NCI-H187 treated with DMSO at 0.1 percent for 48 hours (cell line): ENCODE data around the gene GAS6.
"Not testable (repeated sequence)": the region's sequence is repeated elsewhere in the genome, so short reads cannot be mapped to it uniquely, and the experiment has no call there.

ENCODE experiments used
- DNase-seq: peaks from one replicate; lab custom pipeline; 2025; lab: John Stamatoyannopoulos, UW

The GAS6 gene

DNA sequence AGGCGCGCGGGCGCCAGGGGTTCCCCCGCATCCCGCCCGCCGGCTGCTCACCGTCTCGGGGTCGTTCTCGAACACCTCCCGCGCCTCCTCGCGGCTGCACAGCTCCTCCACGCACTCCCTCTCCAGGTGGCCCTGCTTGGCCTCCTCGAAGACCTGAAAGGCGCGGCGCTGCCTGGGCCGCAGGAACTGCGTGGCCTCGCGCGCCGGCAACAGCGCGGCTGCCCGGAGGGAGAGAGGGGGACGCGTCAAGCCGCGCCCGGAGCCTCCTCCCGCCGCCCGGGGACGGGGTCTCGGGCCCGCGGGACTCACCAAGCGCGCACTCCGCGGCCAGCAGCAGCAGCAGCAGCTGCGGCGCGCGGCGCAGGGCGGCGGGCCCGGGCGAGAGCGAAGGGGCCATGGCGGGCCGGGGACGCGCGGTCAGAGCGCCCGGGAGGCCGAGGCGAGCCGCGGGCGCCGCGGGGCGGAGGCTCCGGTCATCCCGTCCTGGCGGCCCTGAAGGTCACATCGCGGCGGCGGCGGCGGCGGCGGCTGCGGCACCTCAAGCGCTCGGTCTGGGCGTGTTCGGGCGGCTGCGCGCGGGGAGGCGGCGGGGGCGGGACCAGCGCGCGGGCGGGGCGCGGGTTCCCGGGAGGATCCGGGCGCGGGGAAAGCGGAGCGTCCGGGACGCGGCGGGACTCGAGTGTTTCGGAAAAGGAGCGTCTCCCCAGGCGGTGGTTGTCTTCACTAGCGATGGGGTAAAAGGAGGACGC lies at the start of gene GAS6:
GAS6 (minus strand) TSS at position 553 of the 749 bp plus-strand sequence; CDS start at position 397, 156 bp downstream.
- no peak for DNase-seq

DNA sequence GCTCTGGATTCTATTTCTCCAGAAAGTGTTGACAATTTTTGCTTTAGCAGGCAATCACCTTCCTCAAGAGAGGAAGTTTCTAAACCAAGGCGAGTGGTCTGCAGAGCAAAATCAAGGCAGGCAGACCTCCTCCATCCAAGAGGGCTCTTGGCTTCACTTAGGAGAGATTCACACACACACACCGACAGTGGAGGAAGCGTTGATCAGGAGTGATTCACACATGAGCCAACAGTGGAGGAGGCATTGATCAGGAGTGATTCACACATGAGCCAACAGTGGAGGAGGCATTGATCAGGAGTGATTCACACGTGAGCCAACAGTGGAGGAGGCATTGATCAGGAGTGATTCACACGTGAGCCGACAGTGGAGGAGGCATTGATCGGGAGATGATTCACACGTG lies 49.5 kb upstream of the GAS6 start:
- DNase-seq, result not testable (repeated sequence)

DNA sequence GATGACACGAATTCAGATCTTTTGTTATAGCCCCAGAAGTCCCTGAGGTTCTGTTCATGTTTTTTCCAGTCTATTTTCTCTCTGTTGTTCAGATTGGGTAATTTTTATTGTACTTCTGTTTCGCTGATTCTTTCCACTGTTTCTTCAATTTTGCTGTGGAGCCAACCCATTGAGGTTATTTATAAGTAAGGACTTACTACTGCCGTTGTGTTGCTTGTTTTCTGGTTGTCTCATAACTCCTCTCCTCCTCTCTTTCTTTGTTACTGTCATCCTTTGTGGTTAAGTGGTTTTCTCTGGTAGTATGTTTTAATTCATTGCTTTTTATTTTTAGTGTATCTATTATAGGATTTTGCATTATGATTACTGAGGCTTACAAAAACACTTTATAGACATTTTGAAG lies 48.7 kb upstream of the GAS6 start:
- no peak for DNase-seq

DNA sequence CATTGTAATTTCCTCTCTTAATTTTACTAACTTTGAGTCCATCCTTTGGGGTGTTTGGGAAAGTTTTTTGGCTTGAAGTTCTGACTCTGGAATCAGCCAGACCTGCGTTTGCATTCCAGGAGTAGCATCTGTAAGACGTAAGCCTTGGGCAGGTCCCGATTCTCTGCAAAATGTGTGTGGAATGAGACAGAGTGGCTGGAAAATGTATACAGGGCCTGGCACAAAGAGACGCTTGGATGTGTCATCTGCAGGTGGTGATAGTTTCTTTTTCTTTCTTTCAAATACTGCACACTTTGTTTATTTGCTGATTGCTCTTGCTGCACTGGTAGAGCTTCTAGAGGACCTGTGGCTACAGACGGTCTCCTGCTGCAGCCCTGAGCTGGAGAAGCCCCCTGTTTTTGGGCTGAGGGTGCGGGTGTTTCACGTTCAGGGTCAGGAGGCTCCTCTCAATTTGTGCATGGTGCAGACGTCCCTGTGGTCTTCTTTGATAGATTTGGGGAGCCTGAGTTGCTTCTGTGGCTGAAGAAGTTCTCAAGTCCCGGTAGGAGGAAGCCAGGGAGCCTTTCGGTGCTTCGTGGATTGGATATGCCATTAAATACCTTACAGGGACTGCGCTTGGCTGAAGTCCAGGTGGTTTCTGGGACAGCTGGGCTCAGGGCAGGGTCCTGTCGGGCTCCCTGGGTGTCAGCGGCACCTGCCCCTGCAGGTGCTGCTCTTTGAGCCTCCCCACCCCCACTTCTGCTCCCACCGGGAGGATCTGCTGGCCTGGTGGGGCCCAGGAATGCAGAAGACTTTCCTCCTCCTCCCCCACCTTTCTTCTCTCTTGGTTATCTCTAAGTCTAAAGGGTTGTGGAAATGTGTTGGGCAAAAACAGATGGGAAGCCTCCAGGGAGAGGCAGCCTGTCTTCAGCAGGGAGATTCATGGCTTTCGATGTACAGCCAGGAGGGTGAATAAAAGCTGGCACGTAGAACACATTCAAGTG lies 44.0 kb upstream of the GAS6 start:
- DNase-seq, result peak; percentile 73

DNA sequence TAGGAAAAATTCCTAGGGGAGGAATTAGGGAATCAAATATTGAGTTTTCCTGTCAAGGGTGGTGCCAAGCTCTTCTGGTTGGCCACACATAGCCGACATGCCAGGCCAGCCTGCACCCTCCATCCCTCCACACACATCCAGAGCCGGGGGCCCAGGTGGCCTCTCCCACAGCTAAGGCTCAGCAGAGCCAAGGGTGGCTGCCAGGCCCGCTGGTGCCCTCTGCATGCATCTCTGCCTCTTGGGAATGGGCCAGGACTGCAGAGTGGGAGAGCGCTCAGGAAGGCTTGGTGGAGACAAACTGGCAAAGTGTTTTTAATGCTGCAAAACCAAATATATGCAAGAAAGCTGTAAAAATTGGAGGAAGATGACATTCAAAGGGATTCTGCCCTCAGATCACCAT lies 42.7 kb upstream of the GAS6 start:
- no peak for DNase-seq

DNA sequence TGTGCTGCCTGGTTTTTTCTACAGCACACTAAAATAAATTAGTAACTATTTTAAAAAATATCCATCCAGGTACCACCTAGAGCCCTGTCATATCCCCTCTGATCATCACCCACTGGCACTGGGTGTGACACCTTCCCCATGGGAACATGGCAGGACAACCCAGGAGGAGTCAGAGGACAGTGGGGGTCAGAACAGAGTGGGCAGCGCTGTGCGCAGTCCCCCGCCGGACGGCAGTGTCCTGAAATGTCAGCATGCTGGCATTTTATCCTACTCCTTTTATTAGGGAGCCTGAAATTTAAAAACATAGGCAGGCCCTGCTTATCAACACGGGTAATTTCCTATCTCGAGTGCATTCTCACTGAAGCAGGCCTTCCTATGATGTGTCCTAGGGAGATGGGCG lies 42.1 kb upstream of the GAS6 start:
- DNase-seq, result no peak

DNA sequence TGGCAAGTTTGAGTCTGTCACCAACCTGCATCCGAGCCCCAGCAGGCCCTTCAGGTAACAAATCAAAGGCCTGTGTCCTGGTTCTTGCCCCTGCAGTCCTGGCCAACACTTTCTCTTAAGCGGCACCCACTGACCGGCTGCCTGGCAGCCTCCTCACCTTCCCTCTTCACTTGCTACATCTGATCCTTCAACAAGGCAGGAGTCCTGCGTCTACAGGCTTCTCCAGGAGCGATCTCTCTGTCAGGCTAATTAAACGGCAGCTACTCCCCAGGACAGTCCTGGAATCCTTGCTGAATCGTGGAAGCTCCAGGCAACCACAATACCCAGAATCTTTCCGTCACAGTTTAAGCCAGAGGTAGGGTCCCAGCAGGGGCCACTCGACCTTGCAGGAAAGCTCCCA lies 41.1 kb upstream of the GAS6 start:
- DNase-seq, result no peak

DNA sequence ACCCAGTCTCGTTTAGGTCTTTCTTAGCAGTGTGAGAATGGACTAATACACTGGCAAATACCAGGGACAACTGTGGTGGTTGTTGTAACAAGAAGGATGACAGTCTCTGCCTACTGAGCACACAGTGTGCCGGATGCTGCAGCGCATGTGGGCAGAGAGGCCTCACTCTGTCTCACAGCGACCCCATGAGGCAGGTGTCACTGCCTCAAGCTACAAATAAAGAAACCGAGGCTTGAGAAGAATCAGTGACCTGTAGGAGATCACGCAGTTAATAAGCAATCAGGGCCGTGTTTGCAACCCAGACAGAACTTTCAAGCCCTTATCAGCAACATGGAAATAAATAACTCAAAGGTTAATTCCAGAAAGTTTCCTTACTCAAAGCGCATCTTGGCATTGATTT lies 40.5 kb upstream of the GAS6 start:
- no peak for DNase-seq

DNA sequence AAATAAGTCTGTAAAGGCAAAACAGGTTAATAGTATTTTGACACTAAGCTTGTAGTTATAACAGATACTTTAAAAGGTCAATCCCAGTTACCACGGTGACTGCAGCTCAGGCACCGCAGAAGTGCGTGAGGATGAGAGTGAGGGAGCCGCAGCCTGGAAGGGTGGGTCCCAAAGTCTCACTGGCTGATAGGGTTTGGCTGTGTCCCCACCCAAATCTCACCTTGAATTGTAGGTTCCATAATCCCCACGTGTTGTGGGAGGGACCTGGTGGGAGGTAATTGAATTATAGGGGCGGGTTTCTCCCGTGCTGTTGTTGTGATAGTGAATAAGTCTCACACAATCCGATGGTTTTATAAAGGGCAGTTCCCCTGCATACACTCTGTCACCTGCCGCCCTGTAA lies 40.0 kb upstream of the GAS6 start:
- no peak for DNase-seq

DNA sequence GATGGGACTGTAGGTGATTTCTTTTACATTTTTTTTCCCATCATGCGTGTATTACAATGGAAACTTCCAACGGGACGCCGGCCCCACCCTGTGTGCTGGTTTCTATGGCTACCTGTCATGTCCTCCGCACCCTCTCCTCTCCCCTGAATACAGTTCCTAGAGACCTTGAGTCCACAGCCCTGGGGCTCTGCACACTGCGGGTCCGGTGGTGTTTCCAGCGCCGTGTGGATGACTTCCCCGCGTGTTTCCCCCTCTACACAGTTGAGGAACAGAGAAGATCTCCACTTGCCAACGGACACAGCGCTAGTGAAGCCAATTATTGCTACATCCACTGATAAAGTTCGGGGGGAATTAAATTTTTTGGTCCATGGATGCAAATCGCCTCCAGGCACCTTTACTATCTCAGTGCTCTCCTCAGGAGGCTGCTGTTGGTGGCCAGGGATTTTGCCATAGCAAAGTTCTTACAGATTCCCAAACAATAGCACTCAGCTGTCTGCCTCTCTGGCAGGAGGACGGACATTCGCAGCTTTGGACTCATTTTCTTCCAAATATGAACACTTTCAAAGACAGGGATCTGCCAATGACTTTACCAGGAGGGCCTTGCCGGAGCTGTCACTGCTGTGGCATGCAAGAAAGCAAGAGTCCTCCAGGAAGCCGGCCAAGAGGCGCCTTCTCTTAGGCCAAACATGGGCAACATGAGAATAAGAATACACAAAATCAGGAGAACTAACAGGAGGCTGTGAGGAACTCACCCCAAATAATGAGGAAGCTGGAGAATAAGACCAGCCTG lies 39.3 kb upstream of the GAS6 start:
- no peak for DNase-seq

DNA sequence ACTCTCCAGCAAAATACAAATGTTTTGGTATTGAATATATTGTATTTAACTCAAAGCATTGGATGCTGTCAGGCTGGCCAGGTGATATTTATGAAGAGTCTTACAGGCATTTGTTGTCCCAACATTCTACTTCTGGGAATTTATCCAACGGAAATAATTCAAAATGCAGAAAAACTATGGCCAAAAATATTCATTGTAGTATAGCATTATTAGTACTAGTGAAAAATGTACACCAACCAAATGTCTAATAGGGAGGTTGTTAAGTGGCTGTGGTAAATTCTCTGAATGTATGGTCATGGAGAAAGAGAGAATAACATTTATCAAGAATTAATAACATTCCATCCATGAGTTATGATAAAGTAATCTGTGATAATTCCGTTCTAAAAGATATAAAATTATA lies 38.6 kb upstream of the GAS6 start:
- no peak for DNase-seq

DNA sequence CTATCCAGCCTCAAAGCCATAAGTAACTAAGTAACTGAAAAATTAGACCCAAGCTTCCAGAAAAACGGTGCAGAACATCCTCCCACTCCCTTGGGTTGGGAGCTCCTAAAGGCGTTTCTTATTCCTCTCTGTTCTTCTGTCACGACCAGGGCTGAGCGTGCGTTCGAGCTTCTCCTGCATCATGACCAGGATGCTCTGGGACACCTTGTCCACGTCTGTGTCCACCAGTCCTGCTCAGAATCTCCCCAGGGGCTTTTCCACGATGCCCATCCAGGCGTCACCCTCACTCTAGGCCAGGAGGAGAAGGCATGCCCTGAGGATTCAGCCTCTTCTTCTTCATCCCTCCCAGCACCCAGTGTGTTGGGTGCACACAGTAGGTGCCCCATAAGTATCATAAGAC lies 37.8 kb upstream of the GAS6 start:
- DNase-seq, result no peak

DNA sequence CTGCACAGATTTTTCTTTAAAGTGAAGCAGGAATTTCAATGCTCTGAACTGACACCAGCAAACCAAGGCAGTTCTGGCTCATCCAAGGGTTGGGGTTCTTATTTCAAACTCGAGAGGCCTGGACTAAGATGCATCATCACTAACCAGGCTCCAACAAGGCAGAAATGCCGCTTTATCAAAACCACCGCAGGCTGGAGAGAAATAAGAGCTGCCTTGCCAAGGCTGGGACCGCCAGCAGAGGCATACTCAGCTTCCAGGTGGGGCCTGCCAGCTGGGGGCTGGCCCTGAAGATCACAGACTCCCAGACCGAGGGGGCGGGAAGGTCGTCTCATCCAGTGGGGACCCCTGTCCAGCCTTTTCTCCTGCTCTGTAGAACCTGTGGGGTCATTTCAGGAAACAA lies 37.4 kb upstream of the GAS6 start:
- no peak for DNase-seq

DNA sequence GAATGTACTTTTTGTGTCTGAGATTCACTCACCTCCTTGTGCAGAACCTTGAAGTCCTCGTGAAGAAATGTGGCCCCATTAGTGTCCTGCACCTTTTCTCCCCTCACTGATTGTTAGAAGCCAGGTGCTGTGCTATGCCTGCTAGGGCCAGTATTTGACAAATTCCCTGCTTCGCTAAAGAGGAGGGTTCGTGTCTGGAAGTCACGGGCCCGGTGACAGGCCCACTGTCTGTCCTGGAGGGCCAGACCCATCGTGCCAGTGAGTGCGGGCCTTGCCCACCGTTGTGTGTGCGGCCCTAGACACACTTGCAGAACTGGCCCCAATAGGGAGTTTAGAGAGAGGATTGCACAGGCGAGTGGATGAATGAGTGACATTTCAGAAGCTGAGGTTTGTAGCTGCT lies 36.8 kb upstream of the GAS6 start:
- DNase-seq, result no peak

DNA sequence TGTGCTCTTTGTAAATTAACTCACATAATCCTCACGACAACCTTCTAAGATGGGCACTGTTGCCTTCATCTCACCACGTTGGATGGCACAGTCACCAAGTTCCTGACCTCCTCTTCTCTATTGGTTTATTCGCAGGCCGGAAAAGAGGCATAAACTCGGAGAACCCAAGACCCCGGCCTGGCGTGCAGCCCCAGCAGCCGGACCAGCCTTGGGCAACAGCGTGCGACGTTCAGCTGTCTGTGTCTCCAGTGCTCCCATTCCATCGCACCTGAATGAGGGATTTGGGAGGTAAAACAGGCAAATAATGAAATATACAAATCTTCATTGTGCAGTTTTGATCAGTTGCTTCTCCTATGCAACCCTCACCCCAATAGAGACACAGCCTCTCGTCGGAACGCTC lies 34.5 kb upstream of the GAS6 start:
- DNase-seq, result no peak

DNA sequence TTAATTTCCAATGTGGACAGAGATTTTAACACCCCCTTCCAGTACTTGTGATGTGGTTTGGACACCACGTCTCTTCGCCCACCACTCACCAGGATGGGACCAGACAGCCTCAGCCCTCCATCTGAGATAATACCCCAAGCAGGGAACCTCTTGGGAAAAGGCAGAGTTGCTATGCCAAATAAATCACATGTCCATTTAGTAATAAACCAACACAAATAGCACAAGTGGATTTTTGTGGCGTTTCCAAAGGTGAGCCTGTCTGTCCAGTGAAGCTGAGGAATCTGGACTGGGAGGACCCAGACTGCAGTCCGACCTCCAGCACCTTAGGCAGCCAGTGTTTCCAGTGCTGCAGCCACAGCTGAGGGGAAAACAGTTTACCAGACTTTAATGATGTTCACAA lies 34.1 kb upstream of the GAS6 start:
- DNase-seq, result no peak

DNA sequence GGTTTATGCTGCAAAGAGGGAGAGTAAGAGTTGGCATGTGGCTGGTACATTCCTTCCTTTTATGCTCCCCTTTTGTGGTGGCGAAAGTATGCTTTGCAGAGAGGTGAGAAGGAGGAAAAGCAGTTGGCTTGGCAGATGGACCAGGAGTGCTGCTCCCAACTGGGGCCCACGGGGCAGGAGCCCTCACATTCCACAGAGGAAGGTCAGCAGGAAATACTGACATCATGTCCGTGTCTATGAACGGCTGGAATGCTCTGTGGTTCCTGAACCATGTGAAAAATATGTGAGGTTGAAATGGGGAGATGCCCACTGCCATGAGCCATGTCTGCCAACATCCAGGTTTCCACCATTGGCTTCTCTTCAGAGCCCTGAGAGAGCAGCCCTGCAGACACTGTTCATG lies 33.3 kb upstream of the GAS6 start:
- DNase-seq, result no peak

DNA sequence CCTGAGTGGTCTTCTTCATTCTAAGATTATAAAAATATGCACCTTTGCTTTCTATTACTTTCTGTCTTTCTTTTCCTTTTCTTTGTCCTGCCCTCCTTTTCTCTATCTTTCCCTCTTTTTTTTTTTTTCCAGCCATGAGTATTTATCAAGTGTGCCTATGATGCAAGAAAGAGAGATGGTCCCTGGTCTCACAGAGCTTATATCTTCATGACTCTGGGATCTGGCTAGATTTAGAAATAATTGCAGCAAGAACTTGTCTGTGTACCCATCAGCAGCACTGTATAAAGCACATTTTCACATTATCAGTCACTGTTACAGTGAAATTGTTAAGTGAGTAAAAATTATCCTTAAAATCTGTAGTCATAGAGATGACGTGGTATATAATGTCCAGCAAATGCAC lies 31.6 kb upstream of the GAS6 start:
- DNase-seq, result no peak

DNA sequence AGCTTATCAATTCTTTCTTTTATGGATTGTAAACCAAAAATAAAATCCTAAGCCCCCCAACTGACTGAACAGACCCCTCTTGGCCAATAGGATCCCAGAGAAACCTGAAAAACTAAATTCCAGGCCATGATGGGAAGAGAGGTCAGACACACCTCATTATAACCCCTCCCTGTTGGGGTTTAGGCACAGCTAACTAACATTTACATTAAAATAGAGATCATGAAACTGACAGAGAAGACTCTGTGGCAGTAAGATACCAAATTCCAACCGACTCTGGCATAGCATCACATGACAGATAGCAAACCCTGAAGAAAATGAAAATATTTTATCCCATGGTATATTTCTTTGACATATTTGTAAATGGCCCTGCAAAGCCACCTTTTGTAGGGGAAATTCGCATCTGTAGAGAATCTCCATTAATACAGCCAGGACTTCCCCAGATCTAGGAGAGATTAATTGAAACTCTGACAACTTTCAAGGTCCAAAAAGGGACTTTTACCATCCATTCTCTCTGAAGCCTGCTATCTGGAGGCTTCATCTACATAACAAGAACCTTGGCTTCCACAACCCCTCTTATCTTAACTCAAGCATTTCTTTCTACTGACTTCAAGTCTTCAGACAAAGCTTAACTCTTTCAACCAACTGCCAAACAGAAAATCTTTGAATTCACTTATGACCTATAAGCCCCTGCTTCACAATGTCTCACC lies 27.1 kb upstream of the GAS6 start:
- DNase-seq, result no peak

DNA sequence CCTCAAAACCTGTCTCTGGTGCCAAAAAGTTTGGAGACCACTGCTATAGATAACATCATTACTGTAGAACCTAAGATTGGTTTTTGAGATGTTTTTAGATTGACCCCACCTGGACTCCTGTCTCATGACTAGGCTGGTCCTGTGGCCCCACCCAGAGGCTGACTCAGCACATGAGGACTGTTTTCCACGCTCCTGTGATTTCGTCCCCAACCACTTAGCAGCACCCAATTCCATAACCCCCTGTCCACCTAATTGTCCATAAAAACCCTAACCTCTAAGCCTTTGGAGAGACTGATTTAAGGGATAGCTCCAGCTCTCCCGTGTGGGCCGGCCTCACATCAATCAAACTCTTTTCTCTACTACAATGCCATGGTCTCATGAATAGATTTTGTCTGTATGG lies 25.6 kb upstream of the GAS6 start:
- no peak for DNase-seq

DNA sequence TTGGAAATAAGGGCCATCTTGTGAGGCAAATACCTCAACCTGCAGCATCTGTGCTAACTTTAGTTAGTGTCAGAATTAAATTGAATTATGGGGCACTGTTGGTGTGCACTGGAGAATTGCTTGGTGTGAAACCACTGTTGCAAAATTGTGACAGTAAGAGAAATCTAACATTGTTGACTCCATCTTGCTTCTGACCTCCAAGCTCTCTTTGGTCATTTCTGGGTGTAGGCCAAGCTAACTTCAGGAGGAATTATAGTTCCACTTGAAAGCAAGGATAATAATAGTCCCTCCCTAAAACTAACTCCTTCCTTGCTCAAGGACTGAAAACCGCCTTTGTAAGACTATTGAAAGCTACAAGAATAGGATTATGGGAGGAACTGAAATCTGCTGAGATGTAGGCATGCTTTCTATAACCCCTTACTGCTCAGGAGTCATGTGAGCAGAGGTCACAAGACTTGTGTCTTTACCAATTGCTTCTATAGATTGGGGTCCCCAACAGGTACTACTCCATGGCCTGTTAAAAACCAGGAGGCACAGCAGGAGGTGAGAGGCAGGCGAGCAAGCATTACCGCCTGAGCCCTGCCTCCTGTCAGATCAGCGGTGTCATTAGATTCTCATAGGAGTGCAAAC lies 24.9 kb upstream of the GAS6 start:
- no peak for DNase-seq
